RWPE2 (cell line): ENCODE data around the gene CACNB1.

Experiments used
- ATAC-seq: fragments of 200-7000 bp; cut with Tn5 transposase; 3 replicates; pipeline ENCODE4 v1.9.1; 2021; ENCODE audit warnings: low read depth
- DNase-seq: peaks from one replicate; pipeline ENCODE4 v3.0.0-alpha.2; 2020; ENCODE audit warnings: low spot score
- H3K27ac ChIP-seq: fragments of 450-650 bp; 2 replicates; pipeline ENCODE4 v1.5.1; 2017; ENCODE audit warnings: mild to moderate bottlenecking; ENCODE audit not compliant: poor library complexity, severe bottlenecking
- H3K27me3 ChIP-seq: fragments of 250-450 bp; sonication (Bioruptor Pico); 2 replicates; pipeline ENCODE4 v1.5.1; 2021; ENCODE audit warnings: mild to moderate bottlenecking, moderate library complexity; ENCODE audit not compliant: insufficient read depth, poor library complexity, severe bottlenecking
- H3K36me3 ChIP-seq: fragments of 250-450 bp; sonication (Bioruptor Pico); 2 replicates; pipeline ENCODE4 v1.5.1; 2020; ENCODE audit warnings: low read depth, mild to moderate bottlenecking, moderate library complexity
- H3K4me1 ChIP-seq: fragments of 250-450 bp; sonication (Bioruptor Pico); 2 replicates; pipeline ENCODE4 v1.5.1; 2021; ENCODE audit warnings: mild to moderate bottlenecking, moderate library complexity; ENCODE audit not compliant: insufficient read depth, poor library complexity, severe bottlenecking
- H3K4me3 ChIP-seq: fragments of 250-450 bp; sonication (Bioruptor Pico); 2 replicates; pipeline ENCODE4 v1.5.1; 2021; ENCODE audit warnings: mild to moderate bottlenecking, moderate library complexity; ENCODE audit not compliant: severe bottlenecking
- H3K9me3 ChIP-seq: fragments of 250-450 bp; sonication (Bioruptor Pico); 2 replicates; pipeline ENCODE4 v1.5.1; 2021; ENCODE audit warnings: mild to moderate bottlenecking, moderate library complexity; ENCODE audit not compliant: severe bottlenecking
- CTCF ChIP-seq: fragments of 450-650 bp; IDR thresholded peaks from one replicate; pipeline ENCODE4 v1.5.1; 2017; ENCODE audit warnings: mild to moderate bottlenecking, moderate library complexity; ENCODE audit not compliant: poor library complexity, severe bottlenecking

CACNB1 gene

GRCh38 chr17:39209317-39210092 is 12.0 kb upstream of the CACNB1 start:
- peaks cover 4% of the 10 kb centered on the region for H3K4me1 ChIP-seq
- TF ChIP-seq CTCF, result no peak
- H3K4me3 ChIP-seq, result peak overlapping the region; percentile 9
- DNase-seq (no peak), ATAC-seq (no peak)
- no peak overlapping the region for H3K27ac ChIP-seq
- peaks cover 8% of the 10 kb centered on the region for H3K36me3 ChIP-seq
- no peaks in the 10 kb centered on the region for H3K9me3 ChIP-seq
- no peaks in the 10 kb centered on the region for H3K27me3 ChIP-seq

GRCh38 chr17:39208893-39209292 is 11.4 kb upstream of the CACNB1 start:
- ATAC-seq (no peak), DNase-seq (no peak)
- Histone ChIP-seq H3K4me1 (peaks cover 4% of the 10 kb centered on the region), H3K4me3 (no peak overlapping the region), H3K27ac (no peak overlapping the region), H3K27me3 (no peaks in the 10 kb centered on the region), H3K36me3 (peaks cover 14% of the 10 kb centered on the region), H3K9me3 (no peaks in the 10 kb centered on the region)
- no peak for TF ChIP-seq CTCF

GRCh38 chr17:39208136-39208535 is 10.7 kb upstream of the CACNB1 start:
- H3K4me1 ChIP-seq, result peaks cover 4% of the 10 kb centered on the region
- DNase-seq (no peak), ATAC-seq (no peak)
- peaks cover 22% of the 10 kb centered on the region for H3K36me3 ChIP-seq
- H3K9me3 ChIP-seq, result no peaks in the 10 kb centered on the region
- H3K27me3 ChIP-seq, result no peaks in the 10 kb centered on the region
- H3K27ac ChIP-seq, result no peak overlapping the region
- no peak overlapping the region for H3K4me3 ChIP-seq
- no peak for TF ChIP-seq CTCF

- peaks cover 49% of the 10 kb centered on the region for H3K36me3 ChIP-seq
- DNase-seq (no peak), ATAC-seq (no peak)
- peaks cover 11% of the 10 kb centered on the region for H3K4me1 ChIP-seq
- TF ChIP-seq CTCF, result no peak
- no peak overlapping the region for H3K4me3 ChIP-seq
- H3K27me3 ChIP-seq, result no peaks in the 10 kb centered on the region
- H3K9me3 ChIP-seq, result no peaks in the 10 kb centered on the region
- no peak overlapping the region for H3K27ac ChIP-seq
Observed at GRCh38 chr17:39205112-39205526, 7.7 kb upstream of the CACNB1 start.

GRCh38 chr17:39204245-39204644 is 6.8 kb upstream of the CACNB1 start:
- H3K4me3 ChIP-seq, result no peak overlapping the region
- DNase-seq (no peak), ATAC-seq (no peak)
- H3K36me3 ChIP-seq, result peaks cover 49% of the 10 kb centered on the region
- H3K27me3 ChIP-seq, result no peaks in the 10 kb centered on the region
- peaks cover 8% of the 10 kb centered on the region for H3K4me1 ChIP-seq
- no peak overlapping the region for H3K27ac ChIP-seq
- no peaks in the 10 kb centered on the region for H3K9me3 ChIP-seq
- no peak for TF ChIP-seq CTCF
